Measurements from ENCODE around the gene JUND. TPM values are rescaled to one million over a fixed set of nuclear protein-coding genes. Genes with fewer than 3 reads are reported as not detected.

JUND gene
- total RNA-seq, 2 donors from 2014 or later: 112 to 148 TPM

DNA sequence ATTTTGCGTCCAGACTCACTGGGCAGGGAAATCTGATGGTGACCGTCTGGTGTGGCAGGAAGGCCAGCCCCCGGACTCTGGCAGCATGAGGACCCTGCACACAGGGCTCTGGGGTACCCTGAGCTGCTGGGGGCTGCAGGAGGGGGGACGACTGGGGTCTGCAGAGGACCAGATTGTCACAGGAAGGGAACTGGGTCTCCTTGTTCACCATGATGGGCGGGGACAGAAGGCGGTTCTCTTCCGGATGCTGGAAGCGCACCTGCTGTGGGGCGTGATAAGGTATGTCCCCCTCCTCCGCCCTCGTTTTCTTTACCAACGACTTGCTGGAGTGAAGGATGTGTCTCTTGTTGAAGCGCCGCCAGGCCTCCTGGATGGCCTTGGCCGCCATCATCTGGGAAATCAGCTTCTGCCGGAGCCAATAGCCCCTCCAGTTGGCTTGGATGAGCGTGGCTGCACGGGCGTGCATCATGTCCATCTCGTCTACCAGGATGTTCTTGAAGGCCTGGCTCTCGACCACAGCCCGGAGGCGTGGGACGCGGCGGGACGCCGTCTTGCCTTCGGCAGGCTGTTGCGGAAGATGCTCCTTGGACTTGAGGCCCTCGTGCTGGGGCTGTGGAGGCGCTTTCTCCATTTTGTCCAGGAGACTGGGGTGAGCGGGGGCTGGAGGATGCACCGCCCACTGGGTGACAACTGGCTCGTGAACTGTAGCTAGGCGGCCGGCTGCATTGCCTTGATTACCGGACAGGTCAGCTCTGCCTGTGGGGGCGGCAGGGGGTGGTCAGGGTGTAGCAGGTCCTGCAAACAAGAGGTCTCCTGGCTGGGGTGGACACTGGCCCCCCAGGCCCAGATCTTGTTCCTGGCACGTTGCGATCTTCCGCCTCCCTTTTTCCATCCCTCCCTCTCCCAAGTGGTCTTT lies 14.4 kb downstream of the JUND start:
- Mint-ChIP-seq H3K27ac (no peak overlapping the region), H3K4me3 (no peak overlapping the region), H3K36me3 (ENCODE audit: low read depth) (peaks cover 18% of the 10 kb centered on the region), H3K27me3 (ENCODE audit: insufficient read depth) (peaks cover under 1% of the 10 kb centered on the region), H3K4me1 (no peaks in the 10 kb centered on the region), H3K9me3 (no peaks in the 10 kb centered on the region)
- 93 to 95% methylated on average over 31 to 42 of the region's 42 CpGs for WGBS, 2 experiments (ENCODE audit: insufficient coverage in 1 of 2, insufficient read length in 1 of 2)
- Histone ChIP-seq H3K27ac (ENCODE audit: low read depth, low read length) (no peak overlapping the region), H3K27me3 (ENCODE audit: control insufficient read depth, insufficient read depth, low read length, poor library complexity, severe bottlenecking) (no peaks in the 10 kb centered on the region), H3K9me3 (ENCODE audit: control insufficient read depth, low read length) (no peaks in the 10 kb centered on the region), H3K4me3 (ENCODE audit: low read length) (no peak overlapping the region), H3K36me3 (ENCODE audit: control insufficient read depth, insufficient read depth, low read length) (no peaks in the 10 kb centered on the region), H3K4me1 (ENCODE audit: control insufficient read depth, insufficient read depth, low read length) (no peaks in the 10 kb centered on the region), H3K9ac (ENCODE audit: extremely low read depth, low read length, poor library complexity, severe bottlenecking) (no peak overlapping the region)
- TF ChIP-seq, protein P1, sequence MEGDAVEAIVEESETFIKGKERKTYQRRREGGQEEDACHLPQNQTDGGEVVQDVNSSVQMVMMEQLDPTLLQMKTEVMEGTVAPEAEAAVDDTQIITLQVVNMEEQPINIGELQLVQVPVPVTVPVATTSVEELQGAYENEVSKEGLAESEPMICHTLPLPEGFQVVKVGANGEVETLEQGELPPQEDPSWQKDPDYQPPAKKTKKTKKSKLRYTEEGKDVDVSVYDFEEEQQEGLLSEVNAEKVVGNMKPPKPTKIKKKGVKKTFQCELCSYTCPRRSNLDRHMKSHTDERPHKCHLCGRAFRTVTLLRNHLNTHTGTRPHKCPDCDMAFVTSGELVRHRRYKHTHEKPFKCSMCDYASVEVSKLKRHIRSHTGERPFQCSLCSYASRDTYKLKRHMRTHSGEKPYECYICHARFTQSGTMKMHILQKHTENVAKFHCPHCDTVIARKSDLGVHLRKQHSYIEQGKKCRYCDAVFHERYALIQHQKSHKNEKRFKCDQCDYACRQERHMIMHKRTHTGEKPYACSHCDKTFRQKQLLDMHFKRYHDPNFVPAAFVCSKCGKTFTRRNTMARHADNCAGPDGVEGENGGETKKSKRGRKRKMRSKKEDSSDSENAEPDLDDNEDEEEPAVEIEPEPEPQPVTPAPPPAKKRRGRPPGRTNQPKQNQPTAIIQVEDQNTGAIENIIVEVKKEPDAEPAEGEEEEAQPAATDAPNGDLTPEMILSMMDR (conservative IDR thresholded peaks at IDR 0.05): no peak
- no peak for DNase-seq

DNA sequence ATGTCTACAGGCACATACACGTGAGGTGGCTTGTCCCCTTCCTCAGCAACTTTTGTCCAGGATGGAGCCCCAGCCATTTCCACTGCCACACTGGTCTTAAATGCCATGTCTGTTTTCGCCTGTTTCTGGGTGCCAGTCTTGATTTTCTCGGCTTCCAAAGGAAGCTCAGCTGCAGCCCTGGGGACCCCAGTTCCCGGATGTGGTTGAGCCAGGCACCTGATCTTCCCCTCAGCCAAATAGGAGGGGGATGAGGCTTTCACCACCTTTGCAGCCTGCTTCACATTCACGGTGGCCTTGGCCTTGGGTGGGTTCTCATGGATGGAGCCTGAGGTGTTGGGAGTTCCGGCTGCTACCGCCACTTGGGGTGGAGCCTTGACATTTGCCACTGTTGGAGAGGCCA lies 15.8 kb downstream of the JUND start:
- Mint-ChIP-seq H3K36me3 (ENCODE audit: low read depth) (peaks cover 18% of the 10 kb centered on the region), H3K9me3 (no peaks in the 10 kb centered on the region), H3K4me3 (no peak overlapping the region), H3K27ac (no peak overlapping the region), H3K4me1 (no peaks in the 10 kb centered on the region), H3K27me3 (ENCODE audit: insufficient read depth) (peaks cover 8% of the 10 kb centered on the region)
- Histone ChIP-seq H3K36me3 (ENCODE audit: control insufficient read depth, insufficient read depth, low read length) (no peaks in the 10 kb centered on the region), H3K4me3 (ENCODE audit: low read length) (no peak overlapping the region), H3K27me3 (ENCODE audit: control insufficient read depth, insufficient read depth, low read length, poor library complexity, severe bottlenecking) (no peaks in the 10 kb centered on the region), H3K9ac (ENCODE audit: extremely low read depth, low read length, poor library complexity, severe bottlenecking) (no peak overlapping the region), H3K27ac (ENCODE audit: low read depth, low read length) (no peak overlapping the region), H3K4me1 (ENCODE audit: control insufficient read depth, insufficient read depth, low read length) (no peaks in the 10 kb centered on the region), H3K9me3 (ENCODE audit: control insufficient read depth, low read length) (no peaks in the 10 kb centered on the region)
- no peak for DNase-seq
- 94 to 100% methylated on average over 5 to 7 of the region's 7 CpGs for WGBS, 2 experiments (ENCODE audit: insufficient coverage in 1 of 2, insufficient read length in 1 of 2)
- TF ChIP-seq, protein P1 (conservative IDR thresholded peaks at IDR 0.05): no peak

DNA sequence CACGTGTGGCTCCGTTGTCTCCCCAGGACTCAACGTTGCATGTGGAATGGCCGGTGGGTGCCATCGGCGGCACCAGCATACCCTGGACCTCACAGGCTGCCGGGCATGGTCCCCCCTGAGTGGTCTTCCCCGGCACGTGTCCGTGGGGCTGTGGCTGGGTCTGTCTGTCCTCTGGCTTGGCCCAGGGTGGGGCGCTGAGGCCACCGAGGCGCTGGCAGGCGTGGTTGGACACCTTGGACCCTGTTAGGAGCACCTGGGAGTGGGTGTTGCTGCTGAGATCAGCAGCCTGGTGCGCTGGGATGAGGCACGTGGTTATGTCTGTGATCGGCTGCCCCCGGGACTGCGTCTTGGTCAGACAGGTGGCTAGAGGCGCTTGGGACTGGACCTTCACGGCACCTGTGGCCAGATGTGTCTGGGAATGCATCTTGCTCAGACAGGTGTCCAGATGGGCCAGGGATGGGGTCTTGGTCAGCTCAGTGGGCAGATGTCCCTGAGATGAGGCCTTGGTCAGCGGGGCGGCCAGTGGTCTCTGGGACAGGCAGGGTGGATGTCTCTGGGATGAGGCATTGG lies 16.4 kb downstream of the JUND start:
- Histone ChIP-seq H3K36me3 (ENCODE audit: control insufficient read depth, insufficient read depth, low read length) (no peaks in the 10 kb centered on the region), H3K9ac (ENCODE audit: extremely low read depth, low read length, poor library complexity, severe bottlenecking) (no peak overlapping the region), H3K27ac (ENCODE audit: low read depth, low read length) (no peak overlapping the region), H3K4me1 (ENCODE audit: control insufficient read depth, insufficient read depth, low read length) (no peaks in the 10 kb centered on the region), H3K27me3 (ENCODE audit: control insufficient read depth, insufficient read depth, low read length, poor library complexity, severe bottlenecking) (no peaks in the 10 kb centered on the region), H3K9me3 (ENCODE audit: control insufficient read depth, low read length) (no peaks in the 10 kb centered on the region), H3K4me3 (ENCODE audit: low read length) (no peak overlapping the region)
- H3K27me3 Mint-ChIP-seq (ENCODE audit: insufficient read depth): peaks cover 12% of the 10 kb centered on the region
- H3K4me1 Mint-ChIP-seq: no peaks in the 10 kb centered on the region
- no peak overlapping the region for H3K27ac Mint-ChIP-seq
- WGBS, 2 experiments (ENCODE audit: insufficient coverage in 1 of 2, insufficient read length in 1 of 2): 93 to 96% methylated on average over 14 to 23 of the region's 23 CpGs
- H3K9me3 Mint-ChIP-seq: no peaks in the 10 kb centered on the region
- DNase-seq: no peak
- H3K36me3 Mint-ChIP-seq (ENCODE audit: low read depth): peaks cover 18% of the 10 kb centered on the region
- no peak overlapping the region for H3K4me3 Mint-ChIP-seq
- TF ChIP-seq, protein P1 (conservative IDR thresholded peaks at IDR 0.05): no peak

Measured in endodermal cell (in vitro differentiated cells).